H9 (cell line): ENCODE measurements around the gene FFAR3. TPM values are rescaled to one million over a fixed set of nuclear protein-coding genes. Genes with fewer than 3 reads are reported as not detected.

Source experiments
- DNase-seq: peaks from one replicate; pipeline ENCODE4 v3.0.0-alpha.2; 2017
- H2AFZ ChIP-seq: one replicate; pipeline ENCODE4 v1.6.1; 2013; ENCODE audit warnings: mild to moderate bottlenecking, low read length, control low read depth, moderate library complexity
- H2AK5ac ChIP-seq: 2 replicates; pipeline ENCODE4 v1.6.1; 2013; ENCODE audit warnings: low read length, control low read depth, mixed read lengths; ENCODE audit not compliant: insufficient read length
- H2BK120ac ChIP-seq: one replicate; pipeline ENCODE4 v1.6.1; 2013; ENCODE audit warnings: low read depth, mild to moderate bottlenecking, low read length, control low read depth, inconsistent platforms; ENCODE audit not compliant: poor library complexity, severe bottlenecking
- H2BK12ac ChIP-seq: 2 replicates; pipeline ENCODE4 v1.6.1; 2013; ENCODE audit warnings: low read length, control low read depth, mixed read lengths, low read depth; ENCODE audit not compliant: insufficient read length
- H2BK15ac ChIP-seq: 2 replicates; pipeline ENCODE4 v1.6.1; 2013; ENCODE audit warnings: low read depth, low read length, control low read depth
- H2BK20ac ChIP-seq: one replicate; pipeline ENCODE4 v1.6.1; 2013; ENCODE audit warnings: low read depth, mild to moderate bottlenecking, low read length, control low read depth, inconsistent platforms; ENCODE audit not compliant: poor library complexity, severe bottlenecking
- H2BK5ac ChIP-seq: 2 replicates; pipeline ENCODE4 v1.6.1; 2013; ENCODE audit warnings: low read length, control low read depth, mixed read lengths; ENCODE audit not compliant: insufficient read length
- H3K14ac ChIP-seq: 2 replicates; pipeline ENCODE4 v1.6.1; 2013; ENCODE audit warnings: low read length, control low read depth; ENCODE audit not compliant: insufficient read depth
- H3K18ac ChIP-seq: 2 replicates; pipeline ENCODE4 v1.6.1; 2013; ENCODE audit warnings: low read depth, mild to moderate bottlenecking, mixed read lengths, low read length, control low read depth; ENCODE audit not compliant: insufficient read length
- H3K23ac ChIP-seq: 2 replicates; pipeline ENCODE4 v1.6.1; 2013; ENCODE audit warnings: low read length, control low read depth, mixed read lengths, low read depth; ENCODE audit not compliant: insufficient read length
- H3K23me2 ChIP-seq: 2 replicates; pipeline ENCODE4 v1.6.1; 2013; ENCODE audit warnings: low read depth, mild to moderate bottlenecking, mixed read lengths, low read length, control low read depth; ENCODE audit not compliant: insufficient read length, poor library complexity, severe bottlenecking
- H3K27ac ChIP-seq: 2 replicates; pipeline ENCODE4 v1.5.1; 2013; ENCODE audit warnings: low read length, control low read depth, mixed read lengths, low read depth; ENCODE audit not compliant: insufficient read length
- H3K27me3 ChIP-seq: 2 replicates; pipeline ENCODE4 v1.6.1; 2013; ENCODE audit warnings: low read length, control low read depth, inconsistent platforms; ENCODE audit not compliant: insufficient read depth
- H3K4ac ChIP-seq: 2 replicates; pipeline ENCODE4 v1.6.1; 2013; ENCODE audit warnings: low read depth, mild to moderate bottlenecking, control low read depth, inconsistent platforms, low read length, moderate library complexity
- H3K4me1 ChIP-seq: 2 replicates; pipeline ENCODE4 v1.6.1; 2013; ENCODE audit warnings: low read length, control low read depth, inconsistent platforms; ENCODE audit not compliant: insufficient read depth
- H3K4me2 ChIP-seq: 2 replicates; pipeline ENCODE4 v1.6.1; 2013; ENCODE audit warnings: low read length, control low read depth, mixed read lengths; ENCODE audit not compliant: insufficient read length, insufficient read depth
- H3K56ac ChIP-seq: 2 replicates; pipeline ENCODE4 v1.6.1; 2013; ENCODE audit warnings: low read depth, mild to moderate bottlenecking, mixed read lengths, low read length, control low read depth; ENCODE audit not compliant: insufficient read length
- H3K79me1 ChIP-seq: 2 replicates; pipeline ENCODE4 v1.6.1; 2013; ENCODE audit warnings: low read depth, mild to moderate bottlenecking, moderate library complexity, low read length, control low read depth, inconsistent platforms; ENCODE audit not compliant: insufficient read depth, poor library complexity, severe bottlenecking
- H3K79me2 ChIP-seq: 2 replicates; pipeline ENCODE4 v1.6.1; 2013; ENCODE audit warnings: low read length, control low read depth, inconsistent platforms; ENCODE audit not compliant: insufficient read depth
- H3K9ac ChIP-seq: 2 replicates; pipeline ENCODE4 v1.6.1; 2013; ENCODE audit warnings: low read length, control low read depth, mixed read lengths; ENCODE audit not compliant: insufficient read length; ENCODE audit errors: extremely low read depth
- H3K9me3 ChIP-seq: one replicate; pipeline ENCODE4 v1.6.1; 2013; ENCODE audit warnings: low read depth, low read length, inconsistent platforms; ENCODE audit not compliant: control insufficient read depth
- H3T11ph ChIP-seq: one replicate; pipeline ENCODE4 v1.6.1; 2013; ENCODE audit warnings: mild to moderate bottlenecking, low read length, control low read depth, inconsistent platforms
- H4K20me1 ChIP-seq: one replicate; pipeline ENCODE4 v1.6.1; 2013; ENCODE audit not compliant: control insufficient read depth, insufficient read length, insufficient read depth
- H4K5ac ChIP-seq: 2 replicates; pipeline ENCODE4 v1.6.1; 2013; ENCODE audit warnings: low read depth, mild to moderate bottlenecking, mixed read lengths, low read length, control low read depth; ENCODE audit not compliant: insufficient read length
- H4K8ac ChIP-seq: replicated peaks from 2 replicates; pipeline ENCODE4 v1.6.1; 2013; ENCODE audit warnings: low read length, control low read depth, mixed read lengths, low read depth; ENCODE audit not compliant: insufficient read length
- H4K91ac ChIP-seq: 2 replicates; pipeline ENCODE4 v1.6.1; 2013; ENCODE audit warnings: low read depth, mild to moderate bottlenecking, moderate library complexity, mixed read lengths, low read length, control low read depth; ENCODE audit not compliant: insufficient read length
- H3K27ac Mint-ChIP-seq, 3 experiments: 2 replicates in 2 of 3; 3 replicates in 1 of 3; pipeline ENCODE4 v1.8.0; 2020 to 2021; ENCODE audit warnings: mixed read lengths in 3 of 3, mild to moderate bottlenecking in 1 of 3, moderate library complexity in 1 of 3
- H3K27me3 Mint-ChIP-seq: 2 replicates; pipeline ENCODE4 v1.8.0; 2021; ENCODE audit warnings: low read depth, mild to moderate bottlenecking, moderate library complexity, mixed read lengths
- H3K36me3 Mint-ChIP-seq, 3 experiments: 2 replicates in 2 of 3; 3 replicates in 1 of 3; pipeline ENCODE4 v1.8.0; 2020 to 2021; ENCODE audit warnings: low read depth in 3 of 3, mixed read lengths in 3 of 3; ENCODE audit not compliant: insufficient read depth in 1 of 3
- H3K4me1 Mint-ChIP-seq, 2 experiments: 2 replicates each; pipeline ENCODE4 v1.8.0; 2020; ENCODE audit warnings: mixed read lengths in 2 of 2
- H3K4me3 Mint-ChIP-seq, 2 experiments: 2 replicates in 1 of 2; 3 replicates in 1 of 2; pipeline ENCODE4 v1.8.0; 2020 to 2021; ENCODE audit warnings: mild to moderate bottlenecking in 2 of 2, mixed read lengths in 2 of 2, moderate library complexity in 1 of 2
- H3K9me3 Mint-ChIP-seq, 2 experiments: 2 replicates in 1 of 2; 3 replicates in 1 of 2; pipeline ENCODE4 v1.8.0; 2020; ENCODE audit warnings: mild to moderate bottlenecking in 2 of 2, mixed read lengths in 2 of 2, moderate library complexity in 1 of 2
- CTCF ChIP-seq: fragments of 200-600 bp; sonication (generic); conservative IDR thresholded peaks from 3 replicates; pipeline ENCODE4 v1.8.0; 2021; ENCODE audit warnings: antibody characterized with exemption, mild to moderate bottlenecking
- WGBS: extraction: QIAGEN DNeasy Blood & Tissue Kit; methylation state at CpG from one replicate; pipeline ENCODE4 v1.1.7; 2013; ENCODE audit warnings: missing lambda C conversion rate, low lambda C conversion rate, mixed read lengths; ENCODE audit not compliant: insufficient read length; ENCODE audit errors: extremely low coverage; 5-methylcytosine and 5-hydroxymethylcytosine counted together
- total RNA-seq: library from RNA; stranded (reverse); gene quantifications from 2 replicates; pipeline ENCODE4 v1.2.1, GENCODE V29; 2021

Gene FFAR3
- total RNA-seq, 1 experiment from 2014 or later = not detected

- TF ChIP-seq CTCF = no peak
- Histone ChIP-seq H3K23ac (no peak overlapping the region), H4K5ac (no peak overlapping the region), H4K91ac (no peak overlapping the region), H3K14ac (no peak overlapping the region), H2BK5ac (no peak overlapping the region), H2BK120ac (no peak overlapping the region), H3K9me3 (no peaks in the 10 kb centered on the region), H4K8ac (no peak overlapping the region), H3T11ph (no peak overlapping the region), H2BK12ac (no peak overlapping the region), H3K4me2 (no peak overlapping the region), H3K56ac (no peak overlapping the region), H3K79me2 (no peaks in the 10 kb centered on the region), H3K18ac (no peak overlapping the region), H3K4ac (no peak overlapping the region), H3K27me3 (no peaks in the 10 kb centered on the region), H3K9ac (no peak overlapping the region), H2BK15ac (no peak overlapping the region), H3K4me1 (no peaks in the 10 kb centered on the region; the same call in 1 of the 2 replicates), H4K20me1 (no peaks in the 10 kb centered on the region), H3K79me1 (no peaks in the 10 kb centered on the region), H2AK5ac (no peak overlapping the region), H3K23me2 (peaks cover 4% of the 10 kb centered on the region), H3K27ac (no peak overlapping the region), H2BK20ac (no peak overlapping the region), H2AFZ (no peak overlapping the region)
- Mint-ChIP-seq H3K27me3 (peaks cover 45% of the 10 kb centered on the region), H3K36me3 (no peaks in the 10 kb centered on the region; a peak in 1 of 7 replicates), H3K27ac (no peak overlapping the region; a peak in 1 of 7 replicates), H3K4me3 (no peak overlapping the region), H3K4me1 (peaks cover 9 to 19% of the 10 kb centered on the region in 2 experiments), H3K9me3 (no peaks in the 10 kb centered on the region)
- no CpG with 5 or more reads among the region's 7 CpGs for whole genome bisulfite sequencing
- DNase-seq = peak; percentile 19
These were observed 7.7 kb upstream of the FFAR3 start for GRCh38 chr19:35350591-35350990.
